ENCODE data around the gene MTERF2.

DNA sequence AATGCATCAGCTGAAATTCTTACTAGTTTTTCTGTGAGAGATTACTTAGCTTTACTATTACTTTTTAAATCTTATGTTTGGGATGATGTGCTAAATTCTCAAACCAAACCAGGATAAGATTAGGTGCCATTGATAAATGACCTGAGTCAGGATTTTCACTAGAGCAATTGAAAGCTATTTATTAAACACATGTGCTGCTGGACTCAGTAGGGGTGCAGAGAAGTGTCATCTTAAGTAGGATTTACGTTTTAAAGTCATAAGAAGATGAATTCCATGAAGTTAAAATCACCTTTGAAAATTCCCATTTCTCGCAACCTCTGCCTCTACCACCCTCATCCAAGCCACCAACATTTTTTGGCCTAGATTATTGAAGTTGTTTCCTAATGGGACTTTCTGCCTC lies 22.4 kb downstream of the MTERF2 start:
- TF ChIP-seq, protein P1, sequence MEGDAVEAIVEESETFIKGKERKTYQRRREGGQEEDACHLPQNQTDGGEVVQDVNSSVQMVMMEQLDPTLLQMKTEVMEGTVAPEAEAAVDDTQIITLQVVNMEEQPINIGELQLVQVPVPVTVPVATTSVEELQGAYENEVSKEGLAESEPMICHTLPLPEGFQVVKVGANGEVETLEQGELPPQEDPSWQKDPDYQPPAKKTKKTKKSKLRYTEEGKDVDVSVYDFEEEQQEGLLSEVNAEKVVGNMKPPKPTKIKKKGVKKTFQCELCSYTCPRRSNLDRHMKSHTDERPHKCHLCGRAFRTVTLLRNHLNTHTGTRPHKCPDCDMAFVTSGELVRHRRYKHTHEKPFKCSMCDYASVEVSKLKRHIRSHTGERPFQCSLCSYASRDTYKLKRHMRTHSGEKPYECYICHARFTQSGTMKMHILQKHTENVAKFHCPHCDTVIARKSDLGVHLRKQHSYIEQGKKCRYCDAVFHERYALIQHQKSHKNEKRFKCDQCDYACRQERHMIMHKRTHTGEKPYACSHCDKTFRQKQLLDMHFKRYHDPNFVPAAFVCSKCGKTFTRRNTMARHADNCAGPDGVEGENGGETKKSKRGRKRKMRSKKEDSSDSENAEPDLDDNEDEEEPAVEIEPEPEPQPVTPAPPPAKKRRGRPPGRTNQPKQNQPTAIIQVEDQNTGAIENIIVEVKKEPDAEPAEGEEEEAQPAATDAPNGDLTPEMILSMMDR (IDR thresholded peaks at IDR 0.05; ENCODE audit: low read length) = no peak
- no peak for TF ChIP-seq EZH2 (IDR thresholded peaks at IDR 0.05; ENCODE audit: borderline replicate concordance, low read length)
